ENCODE data around the gene SLC25A19.
"Not testable (repeated sequence)": the region's sequence is repeated elsewhere in the genome, so short reads cannot be mapped to it uniquely, and the experiment has no call there.

SLC25A19 gene

GRCh38 chr17:75289832-75290337, 652 bp upstream of the SLC25A19 start:
- TF ChIP-seq, protein P1, sequence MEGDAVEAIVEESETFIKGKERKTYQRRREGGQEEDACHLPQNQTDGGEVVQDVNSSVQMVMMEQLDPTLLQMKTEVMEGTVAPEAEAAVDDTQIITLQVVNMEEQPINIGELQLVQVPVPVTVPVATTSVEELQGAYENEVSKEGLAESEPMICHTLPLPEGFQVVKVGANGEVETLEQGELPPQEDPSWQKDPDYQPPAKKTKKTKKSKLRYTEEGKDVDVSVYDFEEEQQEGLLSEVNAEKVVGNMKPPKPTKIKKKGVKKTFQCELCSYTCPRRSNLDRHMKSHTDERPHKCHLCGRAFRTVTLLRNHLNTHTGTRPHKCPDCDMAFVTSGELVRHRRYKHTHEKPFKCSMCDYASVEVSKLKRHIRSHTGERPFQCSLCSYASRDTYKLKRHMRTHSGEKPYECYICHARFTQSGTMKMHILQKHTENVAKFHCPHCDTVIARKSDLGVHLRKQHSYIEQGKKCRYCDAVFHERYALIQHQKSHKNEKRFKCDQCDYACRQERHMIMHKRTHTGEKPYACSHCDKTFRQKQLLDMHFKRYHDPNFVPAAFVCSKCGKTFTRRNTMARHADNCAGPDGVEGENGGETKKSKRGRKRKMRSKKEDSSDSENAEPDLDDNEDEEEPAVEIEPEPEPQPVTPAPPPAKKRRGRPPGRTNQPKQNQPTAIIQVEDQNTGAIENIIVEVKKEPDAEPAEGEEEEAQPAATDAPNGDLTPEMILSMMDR (IDR thresholded peaks at IDR 0.05; ENCODE audit: low read depth, low read length, missing control alignments): peak; percentile 49
- H3K4me3 ChIP-seq (ENCODE audit: low read depth, low read length): peak overlapping the region; percentile 85
- DNase-seq (ENCODE audit: low read depth): peak; percentile 75

DNA sequence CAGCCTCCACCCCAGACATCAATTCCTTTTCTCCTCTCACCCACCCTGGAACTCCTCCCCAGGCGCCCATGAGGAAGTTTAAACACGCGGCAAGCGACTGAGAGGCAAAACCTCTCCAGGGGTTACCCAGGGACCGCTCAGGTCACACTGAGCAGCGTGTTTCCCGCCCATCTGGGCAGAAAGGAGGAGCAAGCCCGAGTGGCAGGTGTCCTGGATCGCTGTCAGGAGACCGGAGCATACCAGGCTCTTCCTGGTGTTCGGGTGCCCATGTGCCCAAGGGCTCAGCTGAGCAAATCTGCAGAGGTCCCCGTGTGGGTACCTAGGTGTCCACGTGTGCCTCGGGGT, 491 bp downstream of the SLC25A19 start:
- peak overlapping the region; percentile 85 for H3K4me3 ChIP-seq (ENCODE audit: low read depth, low read length)
- DNase-seq (ENCODE audit: low read depth): no peak
- TF ChIP-seq, protein P1 (IDR thresholded peaks at IDR 0.05; ENCODE audit: low read depth, low read length, missing control alignments): no peak

GRCh38 chr17:75288359-75288758, 874 bp downstream of the SLC25A19 start:
- DNase-seq (ENCODE audit: low read depth): no peak
- H3K4me3 ChIP-seq (ENCODE audit: low read depth, low read length): peak overlapping the region; percentile 85
- TF ChIP-seq, protein P1 (IDR thresholded peaks at IDR 0.05; ENCODE audit: low read depth, low read length, missing control alignments): no peak

GRCh38 chr17:75287221-75287620, 2.0 kb downstream of the SLC25A19 start:
- DNase-seq (ENCODE audit: low read depth): no peak
- peak overlapping the region; percentile 85 for H3K4me3 ChIP-seq (ENCODE audit: low read depth, low read length)
- TF ChIP-seq, protein P1 (IDR thresholded peaks at IDR 0.05; ENCODE audit: low read depth, low read length, missing control alignments): no peak

- no peak overlapping the region for H3K4me3 ChIP-seq (ENCODE audit: low read depth, low read length)
- TF ChIP-seq, protein P1 (IDR thresholded peaks at IDR 0.05; ENCODE audit: low read depth, low read length, missing control alignments): no peak
- no peak for DNase-seq (ENCODE audit: low read depth)
Measured at GRCh38 chr17:75285123-75285522, 4.1 kb downstream of the SLC25A19 start.

DNA sequence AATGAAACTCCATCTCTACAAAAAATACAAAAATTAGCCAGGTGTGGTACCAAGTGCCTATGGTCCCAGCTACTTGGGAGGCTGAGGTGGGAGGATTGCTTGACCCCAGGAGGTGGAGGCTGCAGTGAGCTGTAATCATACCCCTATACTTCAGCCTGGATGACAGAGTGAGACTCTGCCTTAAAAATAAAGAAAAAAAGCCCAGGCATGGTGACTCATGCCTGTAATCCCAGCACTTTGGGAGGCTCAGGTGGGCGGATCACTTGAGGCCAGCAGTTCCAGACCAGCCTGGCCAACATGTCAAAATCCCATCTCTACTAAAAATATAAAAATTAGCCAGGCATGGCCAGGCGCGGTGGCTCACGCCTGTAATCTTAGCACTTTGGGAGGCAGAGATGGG, 9.0 kb downstream of the SLC25A19 start:
- not testable (repeated sequence) for H3K4me3 ChIP-seq (ENCODE audit: low read depth, low read length); DNase-seq (ENCODE audit: low read depth)

- TF ChIP-seq, protein P1 (IDR thresholded peaks at IDR 0.05; ENCODE audit: low read depth, low read length, missing control alignments): no peak
- H3K4me3 ChIP-seq (ENCODE audit: low read depth, low read length): no peak overlapping the region
- no peak for DNase-seq (ENCODE audit: low read depth)
Measured at GRCh38 chr17:75277664-75278071, 11.6 kb downstream of the SLC25A19 start.
